Measurements from ENCODE around the gene DPYD.

DNA sequence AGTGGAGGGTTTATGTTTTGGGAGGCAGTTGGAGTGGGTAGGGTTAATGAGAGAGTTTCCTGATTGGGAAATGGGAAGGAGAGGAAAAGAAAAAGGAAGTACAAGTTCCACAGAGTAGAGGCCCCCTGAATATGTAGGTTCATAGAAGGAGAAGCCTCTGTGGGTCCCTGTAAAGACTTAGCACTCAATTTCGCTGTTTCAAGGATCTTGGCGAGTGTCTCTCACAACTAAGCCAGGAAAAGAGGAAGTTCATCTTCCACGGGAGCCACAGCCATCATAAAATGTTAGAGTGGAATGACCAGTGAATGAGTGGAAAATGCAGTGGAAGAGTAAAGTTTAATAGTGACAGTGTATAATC lies 17.4 kb upstream of the DPYD start:
- TF ChIP-seq, protein P1, sequence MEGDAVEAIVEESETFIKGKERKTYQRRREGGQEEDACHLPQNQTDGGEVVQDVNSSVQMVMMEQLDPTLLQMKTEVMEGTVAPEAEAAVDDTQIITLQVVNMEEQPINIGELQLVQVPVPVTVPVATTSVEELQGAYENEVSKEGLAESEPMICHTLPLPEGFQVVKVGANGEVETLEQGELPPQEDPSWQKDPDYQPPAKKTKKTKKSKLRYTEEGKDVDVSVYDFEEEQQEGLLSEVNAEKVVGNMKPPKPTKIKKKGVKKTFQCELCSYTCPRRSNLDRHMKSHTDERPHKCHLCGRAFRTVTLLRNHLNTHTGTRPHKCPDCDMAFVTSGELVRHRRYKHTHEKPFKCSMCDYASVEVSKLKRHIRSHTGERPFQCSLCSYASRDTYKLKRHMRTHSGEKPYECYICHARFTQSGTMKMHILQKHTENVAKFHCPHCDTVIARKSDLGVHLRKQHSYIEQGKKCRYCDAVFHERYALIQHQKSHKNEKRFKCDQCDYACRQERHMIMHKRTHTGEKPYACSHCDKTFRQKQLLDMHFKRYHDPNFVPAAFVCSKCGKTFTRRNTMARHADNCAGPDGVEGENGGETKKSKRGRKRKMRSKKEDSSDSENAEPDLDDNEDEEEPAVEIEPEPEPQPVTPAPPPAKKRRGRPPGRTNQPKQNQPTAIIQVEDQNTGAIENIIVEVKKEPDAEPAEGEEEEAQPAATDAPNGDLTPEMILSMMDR (IDR thresholded peaks at IDR 0.05): no peak
- no peak for TF ChIP-seq POLR2A (IDR thresholded peaks at IDR 0.05)
